ENCODE results near the gene MEGF9. TPM values are rescaled to one million over a fixed set of nuclear protein-coding genes. Genes with fewer than 3 reads are reported as not detected.

The MEGF9 gene
- total and polyA plus RNA-seq, 4 donors, result 29.0 to 61.0 (median 42.8) TPM

GRCh38 chr9:120734607-120735410 lies 20.5 kb upstream of the MEGF9 start:
- WGBS (ENCODE audit: insufficient coverage), result 57% methylated on average over 1 of the region's 2 CpGs
- Histone ChIP-seq H3K27me3 (ENCODE audit: control insufficient read depth, insufficient read depth, low read length) (no peaks in the 10 kb centered on the region), H3K27ac (ENCODE audit: low read depth, low read length) (no peak overlapping the region), H3K9me3 (ENCODE audit: control insufficient read depth, insufficient read depth, low read length) (no peaks in the 10 kb centered on the region), H3K4me1 (ENCODE audit: control insufficient read depth, insufficient read depth, low read length) (peaks cover 7% of the 10 kb centered on the region), H3K4me3 (ENCODE audit: low read depth, low read length) (no peak overlapping the region), H3K36me3 (ENCODE audit: control insufficient read depth, insufficient read depth, low read length) (no peaks in the 10 kb centered on the region)
- DNase-seq (ENCODE audit: low read depth in 4 of 6, low spot score in 6 of 6), result peak in 1 of 6 donors; percentile 13

DNA sequence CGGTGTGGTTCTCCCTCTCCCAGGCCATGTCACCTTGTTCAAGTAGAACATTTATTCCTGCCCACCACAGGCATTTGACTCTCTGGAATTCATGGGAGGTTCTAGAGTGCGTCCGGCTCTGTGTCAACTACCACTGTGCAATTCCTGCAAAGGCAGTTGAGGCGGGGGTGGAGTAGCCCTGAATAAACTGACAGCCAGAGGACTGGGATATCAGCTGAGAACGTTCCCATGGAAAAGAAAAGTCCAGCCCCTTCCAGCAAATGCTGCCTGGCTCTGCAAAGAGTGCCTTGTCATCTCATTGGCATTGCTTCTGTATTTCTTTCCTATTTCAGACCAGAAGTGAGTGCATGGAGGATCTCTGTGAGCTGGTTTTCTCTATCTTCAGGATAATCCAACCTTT lies 18.9 kb upstream of the MEGF9 start:
- H3K4me3 ChIP-seq (ENCODE audit: low read depth, low read length), result no peak overlapping the region
- WGBS (ENCODE audit: insufficient coverage), result 82% methylated on average over 4 of the region's 5 CpGs
- peak in 1 of 6 donors; percentile 14 for DNase-seq (ENCODE audit: low read depth in 4 of 6, low spot score in 6 of 6)
- no peak overlapping the region for H3K27ac ChIP-seq (ENCODE audit: low read depth, low read length)
- no peaks in the 10 kb centered on the region for H3K9me3 ChIP-seq (ENCODE audit: control insufficient read depth, insufficient read depth, low read length)
- H3K36me3 ChIP-seq (ENCODE audit: control insufficient read depth, insufficient read depth, low read length), result no peaks in the 10 kb centered on the region
- H3K4me1 ChIP-seq (ENCODE audit: control insufficient read depth, insufficient read depth, low read length), result peaks cover 7% of the 10 kb centered on the region
- H3K27me3 ChIP-seq (ENCODE audit: control insufficient read depth, insufficient read depth, low read length), result no peaks in the 10 kb centered on the region

GRCh38 chr9:120730654-120731514 lies 16.6 kb upstream of the MEGF9 start:
- H3K4me1 ChIP-seq (ENCODE audit: control insufficient read depth, insufficient read depth, low read length), result peaks cover 7% of the 10 kb centered on the region
- no peaks in the 10 kb centered on the region for H3K36me3 ChIP-seq (ENCODE audit: control insufficient read depth, insufficient read depth, low read length)
- no peak overlapping the region for H3K4me3 ChIP-seq (ENCODE audit: low read depth, low read length)
- no peak overlapping the region for H3K27ac ChIP-seq (ENCODE audit: low read depth, low read length)
- H3K27me3 ChIP-seq (ENCODE audit: control insufficient read depth, insufficient read depth, low read length), result no peaks in the 10 kb centered on the region
- H3K9me3 ChIP-seq (ENCODE audit: control insufficient read depth, insufficient read depth, low read length), result no peaks in the 10 kb centered on the region
- DNase-seq (ENCODE audit: low read depth in 4 of 6, low spot score in 6 of 6), result peak in 1 of 6 donors; percentile 28
- WGBS (ENCODE audit: insufficient coverage), result 50% methylated on average over 4 of the region's 7 CpGs

DNA sequence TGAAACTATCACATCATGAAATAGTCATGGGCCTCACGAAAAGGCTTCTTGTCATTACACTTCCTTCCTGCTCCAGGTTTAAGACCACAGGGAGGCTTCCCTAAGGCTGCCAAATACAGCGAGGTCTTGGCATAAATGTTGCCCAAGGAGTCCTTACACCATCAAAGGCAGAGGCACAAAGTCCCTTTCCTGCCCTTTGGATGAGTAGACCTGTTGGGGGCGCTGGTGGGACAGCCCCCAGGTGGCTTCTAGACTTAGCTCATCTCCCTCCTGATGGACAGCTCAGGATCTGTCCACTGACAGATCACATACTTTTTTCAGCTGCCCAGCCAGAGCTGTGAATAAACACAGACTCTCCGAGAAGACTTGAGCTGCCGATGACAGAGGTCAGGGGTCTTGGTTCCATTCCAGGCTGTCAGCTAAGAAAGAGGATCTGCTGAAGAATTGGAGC lies 15.5 kb upstream of the MEGF9 start:
- H3K27ac ChIP-seq (ENCODE audit: low read depth, low read length), result no peak overlapping the region
- WGBS (ENCODE audit: insufficient coverage), result 33% methylated on average over 2 of the region's 5 CpGs

GRCh38 chr9:120726484-120726883 lies 12.2 kb upstream of the MEGF9 start:
- Histone ChIP-seq H3K36me3 (ENCODE audit: control insufficient read depth, insufficient read depth, low read length) (no peaks in the 10 kb centered on the region), H3K27ac (ENCODE audit: low read depth, low read length) (no peak overlapping the region), H3K4me3 (ENCODE audit: low read depth, low read length) (no peak overlapping the region), H3K27me3 (ENCODE audit: control insufficient read depth, insufficient read depth, low read length) (no peaks in the 10 kb centered on the region), H3K4me1 (ENCODE audit: control insufficient read depth, insufficient read depth, low read length) (peaks cover 7% of the 10 kb centered on the region), H3K9me3 (ENCODE audit: control insufficient read depth, insufficient read depth, low read length) (no peaks in the 10 kb centered on the region)
- WGBS (ENCODE audit: insufficient coverage), result 84% methylated on average over 1 of the region's 2 CpGs
- DNase-seq (ENCODE audit: low read depth in 4 of 6, low spot score in 6 of 6), result no peak

More for the DNA sequence above, 15.5 kb upstream of the MEGF9 start:
- DNase-seq (ENCODE audit: low read depth in 4 of 6, low spot score in 6 of 6), result no peak
- H3K4me1 ChIP-seq (ENCODE audit: control insufficient read depth, insufficient read depth, low read length), result peaks cover 7% of the 10 kb centered on the region
- H3K36me3 ChIP-seq (ENCODE audit: control insufficient read depth, insufficient read depth, low read length), result no peaks in the 10 kb centered on the region
- no peaks in the 10 kb centered on the region for H3K27me3 ChIP-seq (ENCODE audit: control insufficient read depth, insufficient read depth, low read length)
- H3K9me3 ChIP-seq (ENCODE audit: control insufficient read depth, insufficient read depth, low read length), result no peaks in the 10 kb centered on the region
- H3K4me3 ChIP-seq (ENCODE audit: low read depth, low read length), result no peak overlapping the region

GRCh38 chr9:120725907-120726306 lies 11.6 kb upstream of the MEGF9 start:
- no peak for DNase-seq (ENCODE audit: low read depth in 4 of 6, low spot score in 6 of 6)
- WGBS (ENCODE audit: insufficient coverage), result 100% methylated on average over 1 of the region's 1 CpG

DNA sequence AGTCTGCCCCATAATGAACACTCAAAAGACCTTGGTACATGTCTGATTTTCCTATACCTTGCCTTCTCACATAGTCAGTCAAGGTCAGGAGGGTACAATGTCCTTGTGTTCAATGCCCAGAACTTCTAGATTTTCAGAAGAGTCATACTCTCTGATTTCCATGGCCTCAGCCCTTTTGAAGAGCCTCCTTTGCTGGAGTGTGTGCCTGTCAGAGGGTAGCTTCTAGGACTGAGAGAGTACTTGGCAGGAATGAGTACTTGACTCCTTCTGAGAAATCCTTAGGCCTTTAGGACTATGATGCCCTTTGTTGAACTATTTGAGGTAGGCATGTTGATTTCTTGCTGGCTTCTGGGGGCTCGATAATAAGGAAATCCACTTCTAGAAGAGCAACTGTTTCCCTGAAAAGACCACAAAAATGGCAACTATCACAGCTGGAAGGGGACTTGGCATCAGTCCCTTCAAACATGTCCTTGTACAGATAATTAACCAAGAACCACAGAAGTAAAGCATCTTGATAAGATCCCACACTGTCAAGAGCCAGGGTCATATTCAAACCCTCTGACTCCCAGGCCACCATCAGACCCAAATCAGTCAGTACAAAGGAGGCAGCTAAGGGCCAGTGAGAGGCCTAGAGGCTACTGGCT lies 10.6 kb upstream of the MEGF9 start:
- Histone ChIP-seq H3K4me1 (ENCODE audit: control insufficient read depth, insufficient read depth, low read length) (no peaks in the 10 kb centered on the region), H3K4me3 (ENCODE audit: low read depth, low read length) (no peak overlapping the region), H3K9me3 (ENCODE audit: control insufficient read depth, insufficient read depth, low read length) (no peaks in the 10 kb centered on the region), H3K27ac (ENCODE audit: low read depth, low read length) (no peak overlapping the region), H3K27me3 (ENCODE audit: control insufficient read depth, insufficient read depth, low read length) (no peaks in the 10 kb centered on the region), H3K36me3 (ENCODE audit: control insufficient read depth, insufficient read depth, low read length) (no peaks in the 10 kb centered on the region)
- no peak for DNase-seq (ENCODE audit: low read depth in 4 of 6, low spot score in 6 of 6)
- WGBS (ENCODE audit: insufficient coverage), result no CpG with 5 or more reads among the region's 1 CpG

More at GRCh38 chr9:120725907-120726306, 11.6 kb upstream of the MEGF9 start:
- Histone ChIP-seq H3K4me3 (ENCODE audit: low read depth, low read length) (no peak overlapping the region), H3K4me1 (ENCODE audit: control insufficient read depth, insufficient read depth, low read length) (peaks cover 3% of the 10 kb centered on the region), H3K9me3 (ENCODE audit: control insufficient read depth, insufficient read depth, low read length) (no peaks in the 10 kb centered on the region), H3K27ac (ENCODE audit: low read depth, low read length) (no peak overlapping the region), H3K27me3 (ENCODE audit: control insufficient read depth, insufficient read depth, low read length) (no peaks in the 10 kb centered on the region), H3K36me3 (ENCODE audit: control insufficient read depth, insufficient read depth, low read length) (no peaks in the 10 kb centered on the region)

GRCh38 chr9:120723565-120723964 lies 9.3 kb upstream of the MEGF9 start:
- Histone ChIP-seq H3K36me3 (ENCODE audit: control insufficient read depth, insufficient read depth, low read length) (no peaks in the 10 kb centered on the region), H3K9me3 (ENCODE audit: control insufficient read depth, insufficient read depth, low read length) (no peaks in the 10 kb centered on the region), H3K4me3 (ENCODE audit: low read depth, low read length) (no peak overlapping the region), H3K27ac (ENCODE audit: low read depth, low read length) (peak overlapping the region; percentile 79), H3K27me3 (ENCODE audit: control insufficient read depth, insufficient read depth, low read length) (no peaks in the 10 kb centered on the region), H3K4me1 (ENCODE audit: control insufficient read depth, insufficient read depth, low read length) (no peaks in the 10 kb centered on the region)
- no CpG with 5 or more reads among the region's 3 CpGs for WGBS (ENCODE audit: insufficient coverage)
- peak in 1 of 6 donors; percentile 40 for DNase-seq (ENCODE audit: low read depth in 4 of 6, low spot score in 6 of 6)

GRCh38 chr9:120720404-120720803 lies 6.1 kb upstream of the MEGF9 start:
- no peak for DNase-seq (ENCODE audit: low read depth in 4 of 6, low spot score in 6 of 6)
- Histone ChIP-seq H3K36me3 (ENCODE audit: control insufficient read depth, insufficient read depth, low read length) (no peaks in the 10 kb centered on the region), H3K4me3 (ENCODE audit: low read depth, low read length) (no peak overlapping the region), H3K27me3 (ENCODE audit: control insufficient read depth, insufficient read depth, low read length) (no peaks in the 10 kb centered on the region), H3K9me3 (ENCODE audit: control insufficient read depth, insufficient read depth, low read length) (no peaks in the 10 kb centered on the region), H3K4me1 (ENCODE audit: control insufficient read depth, insufficient read depth, low read length) (peaks cover 2% of the 10 kb centered on the region), H3K27ac (ENCODE audit: low read depth, low read length) (no peak overlapping the region)
- 98% methylated on average over 4 of the region's 4 CpGs for WGBS (ENCODE audit: insufficient coverage)

All from spinal cord (tissue), 10 donors.